22Rv1 (cell line): ENCODE results near the gene CLSTN2.

ENCODE experiments used
- CTCF ChIP-seq: fragments of 450-650 bp; IDR thresholded peaks from 2 replicates; pipeline ENCODE4 v1.5.1; 2017; ENCODE audit warnings: mild to moderate bottlenecking
- ZFX ChIP-seq: fragments of 450-650 bp; IDR thresholded peaks from 2 replicates; pipeline ENCODE4 v1.6.1; 2017; ENCODE audit warnings: antibody characterized with exemption, borderline replicate concordance

DNA sequence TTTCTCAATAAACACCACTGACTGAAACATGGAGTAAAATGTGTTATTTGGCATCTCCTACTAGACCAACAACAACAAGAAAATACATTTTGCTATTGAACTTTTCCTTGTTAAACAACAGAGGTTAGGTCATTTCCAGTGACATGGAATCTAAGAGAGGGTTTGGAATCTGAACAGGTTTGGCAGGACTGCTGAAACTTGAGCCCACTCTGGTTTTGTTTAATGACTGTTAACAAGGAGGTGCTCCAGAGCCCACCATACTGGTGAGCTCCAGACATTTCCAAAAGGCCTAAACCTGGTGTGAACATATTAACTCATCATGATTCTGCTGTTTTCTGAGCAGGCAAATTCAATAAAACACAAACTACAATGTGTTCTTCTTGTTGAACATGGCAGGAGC, 412.2 kb downstream of the CLSTN2 start:
- TF ChIP-seq CTCF (no peak), ZFX (no peak)
